ENCODE measurements around the gene DNAAF1.

Gene DNAAF1

DNA sequence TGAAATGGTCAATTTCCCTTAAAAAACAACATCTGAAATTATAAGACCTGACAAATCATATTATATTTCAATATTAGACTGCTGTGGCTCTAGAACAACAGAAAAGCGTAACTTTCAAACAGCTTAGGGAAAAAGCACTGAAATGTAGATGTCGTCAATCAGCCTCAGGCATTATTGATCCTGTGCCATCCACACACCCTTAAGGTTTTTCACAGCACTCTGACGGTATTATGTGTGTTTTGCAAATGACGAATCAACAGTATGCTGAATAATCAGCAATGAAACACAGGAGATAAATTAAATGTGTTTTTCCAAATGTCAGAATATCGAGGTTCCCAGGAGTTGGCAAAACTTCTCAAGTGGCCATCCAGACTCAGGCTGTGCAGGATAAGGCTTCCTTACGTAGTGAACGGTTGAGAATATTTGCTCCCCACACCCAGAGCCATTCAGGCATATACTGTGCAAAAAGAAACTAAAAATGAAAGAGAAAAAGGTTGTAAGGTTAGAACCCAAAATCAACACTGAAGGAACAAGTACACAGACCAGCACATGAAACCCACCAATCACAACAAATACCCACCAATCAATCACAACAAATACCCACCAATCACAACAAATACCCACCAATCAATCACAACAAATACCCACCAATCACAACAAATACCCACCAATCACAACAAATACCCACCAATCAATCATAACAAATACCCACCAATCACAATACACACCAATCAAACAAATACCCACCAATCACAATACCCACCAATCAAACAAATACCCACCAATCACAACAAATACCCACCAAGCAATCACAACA is 20.6 kb upstream of the DNAAF1 start:
- DNase-seq (ENCODE audit: low read depth) = no peak

DNA sequence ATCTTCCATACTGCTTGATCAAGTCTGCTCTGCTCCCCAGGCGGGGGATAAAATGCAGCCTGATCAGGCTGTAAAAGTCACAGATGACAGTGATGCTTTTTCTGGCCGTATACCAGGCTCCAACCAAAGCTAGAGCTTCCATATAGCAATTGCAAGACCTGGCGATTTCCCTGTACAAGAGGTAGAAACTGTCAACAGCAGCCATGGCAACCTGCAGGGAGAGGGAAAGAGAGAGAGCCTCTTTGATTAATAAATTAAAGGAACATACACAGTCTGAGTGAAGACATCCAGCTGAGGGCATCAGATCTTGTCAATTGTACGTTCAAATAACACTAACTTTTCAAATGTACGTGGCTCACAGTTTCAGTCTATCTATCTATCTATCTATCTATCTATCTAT is 14.0 kb upstream of the DNAAF1 start:
- no peak for DNase-seq (ENCODE audit: low read depth)

DNA sequence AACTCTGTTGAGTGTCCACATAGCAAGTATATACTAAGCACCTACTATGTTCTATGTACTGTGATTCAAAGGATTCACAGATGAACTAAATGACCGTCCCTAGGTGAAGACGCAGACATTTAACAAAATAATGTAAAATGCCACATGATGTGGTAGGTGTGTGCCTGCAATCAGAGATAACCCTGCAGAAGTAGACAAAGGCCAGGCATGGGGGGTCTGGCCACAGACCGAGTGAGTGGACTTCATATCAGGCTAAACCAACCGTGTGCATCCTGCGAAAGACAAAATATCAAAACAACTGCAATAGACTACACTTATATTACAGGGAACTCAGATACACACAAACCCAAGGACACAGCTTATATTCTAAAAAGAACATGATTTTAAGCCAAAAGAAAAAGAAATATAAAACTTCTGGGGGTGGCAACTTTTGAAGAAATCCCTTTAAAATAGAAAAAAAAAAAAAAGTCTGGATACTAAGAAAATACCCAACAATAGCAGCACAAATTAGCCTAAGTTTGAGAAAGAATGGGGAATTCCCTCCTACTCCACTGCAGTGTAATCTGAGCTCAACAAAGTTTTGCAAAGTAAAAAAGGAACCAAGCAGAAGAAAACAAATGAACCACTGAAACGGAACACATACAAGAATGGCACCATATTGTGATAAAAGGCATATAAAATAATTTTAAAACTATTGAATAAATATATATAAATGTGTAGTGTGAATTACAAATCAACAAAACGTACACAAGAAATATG is 12.4 kb upstream of the DNAAF1 start:
- no peak for DNase-seq (ENCODE audit: low read depth)

DNA sequence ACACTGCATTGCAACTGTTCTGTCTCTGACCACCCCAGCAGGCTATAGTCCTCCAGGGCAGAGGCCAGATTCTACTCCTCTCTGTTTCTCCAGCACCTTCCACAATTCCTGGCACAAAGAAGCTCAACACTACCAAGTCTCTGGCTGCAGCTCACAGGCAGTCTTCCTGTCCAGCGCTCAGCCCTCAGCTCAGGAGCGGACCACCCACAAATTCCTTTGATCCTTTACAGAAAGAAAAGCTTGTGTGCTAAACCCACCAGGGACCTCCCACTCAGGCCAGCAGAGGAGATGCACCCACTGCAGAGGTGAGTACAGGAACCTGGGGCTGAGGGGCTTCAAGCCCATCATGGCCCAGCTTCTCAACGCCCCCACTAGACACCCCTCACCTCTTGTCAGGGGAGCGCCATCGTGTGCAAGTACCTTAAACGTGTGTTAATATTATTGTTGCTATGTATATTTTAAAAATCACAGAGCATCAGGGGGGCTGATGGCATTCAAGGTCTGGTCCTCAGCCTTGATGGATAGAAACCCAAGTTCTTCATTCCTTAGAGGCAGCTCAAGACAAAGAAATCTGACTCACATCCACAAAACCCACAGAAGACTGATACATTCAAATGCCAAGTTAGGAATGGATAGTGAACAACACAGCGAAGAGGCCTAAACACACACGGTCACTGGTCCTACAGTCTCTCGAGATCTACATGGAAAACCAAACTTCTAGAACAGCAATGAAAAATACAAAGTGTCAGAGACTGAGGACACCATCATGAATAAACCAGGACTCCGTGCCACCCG is 8.6 kb upstream of the DNAAF1 start:
- no peak for DNase-seq (ENCODE audit: low read depth)

DNA sequence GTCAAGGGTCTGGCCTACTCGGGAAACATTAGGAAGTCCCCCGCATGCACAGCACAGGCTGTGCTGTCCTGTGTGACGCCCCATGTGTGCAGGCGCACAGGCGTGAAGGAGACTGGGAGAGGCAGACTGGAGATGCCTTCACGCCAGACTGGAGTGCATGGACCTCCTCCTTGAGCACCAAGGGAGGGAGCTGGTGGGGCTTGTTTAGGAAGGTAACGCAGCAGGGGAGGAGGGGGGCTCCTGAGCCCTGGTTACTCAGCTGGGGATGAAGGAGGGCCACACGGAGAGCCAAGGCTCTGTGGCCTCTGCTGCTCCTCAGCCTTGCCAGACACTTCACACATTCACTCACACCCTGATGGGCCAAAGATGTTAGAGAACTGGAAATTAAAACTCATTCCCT is 7.8 kb upstream of the DNAAF1 start:
- DNase-seq (ENCODE audit: low read depth) = no peak

DNA sequence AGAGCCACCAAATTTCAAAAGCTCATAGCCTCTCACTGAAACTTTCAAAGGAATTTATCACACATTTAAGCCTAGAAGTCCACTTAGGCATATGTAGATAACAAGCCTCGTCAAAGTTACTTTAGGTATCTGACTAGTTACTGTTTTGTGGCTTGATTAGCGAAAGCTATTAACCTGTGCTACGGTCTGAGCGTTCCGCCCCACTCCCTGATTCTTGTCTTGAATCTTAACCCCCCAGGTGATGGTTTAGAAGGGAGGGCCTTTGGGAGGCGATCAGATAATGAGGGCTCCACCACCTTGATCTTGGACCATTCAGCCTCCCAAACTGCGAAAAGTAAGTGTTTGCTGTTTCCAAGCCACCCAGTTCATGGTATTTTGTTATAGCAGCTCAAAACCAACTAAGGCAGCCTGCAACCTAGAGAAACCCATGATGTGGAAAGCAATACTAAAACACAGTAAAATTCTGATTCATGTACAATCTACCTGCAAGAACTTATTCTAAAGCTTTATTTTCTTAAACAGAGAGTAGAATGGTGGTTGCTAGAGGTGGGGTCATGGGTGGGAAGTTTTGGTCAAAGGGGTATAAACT is 7.2 kb upstream of the DNAAF1 start:
- DNase-seq (ENCODE audit: low read depth) = no peak

DNA sequence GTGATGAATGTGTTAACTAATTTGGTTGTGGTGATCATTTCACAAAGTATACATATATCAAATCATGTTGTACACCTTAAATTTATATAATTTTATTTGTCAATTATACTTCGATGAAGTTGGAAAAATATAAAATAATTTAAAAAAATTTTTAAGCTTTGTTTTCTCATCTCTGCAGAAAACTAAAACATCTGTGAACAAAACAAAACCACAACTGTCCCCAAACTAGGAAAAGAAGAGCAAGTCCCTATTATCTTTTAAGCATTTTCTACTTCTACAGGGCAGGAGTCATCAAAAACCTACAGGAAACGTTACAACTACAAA is 6.6 kb upstream of the DNAAF1 start:
- no peak for DNase-seq (ENCODE audit: low read depth)

DNA sequence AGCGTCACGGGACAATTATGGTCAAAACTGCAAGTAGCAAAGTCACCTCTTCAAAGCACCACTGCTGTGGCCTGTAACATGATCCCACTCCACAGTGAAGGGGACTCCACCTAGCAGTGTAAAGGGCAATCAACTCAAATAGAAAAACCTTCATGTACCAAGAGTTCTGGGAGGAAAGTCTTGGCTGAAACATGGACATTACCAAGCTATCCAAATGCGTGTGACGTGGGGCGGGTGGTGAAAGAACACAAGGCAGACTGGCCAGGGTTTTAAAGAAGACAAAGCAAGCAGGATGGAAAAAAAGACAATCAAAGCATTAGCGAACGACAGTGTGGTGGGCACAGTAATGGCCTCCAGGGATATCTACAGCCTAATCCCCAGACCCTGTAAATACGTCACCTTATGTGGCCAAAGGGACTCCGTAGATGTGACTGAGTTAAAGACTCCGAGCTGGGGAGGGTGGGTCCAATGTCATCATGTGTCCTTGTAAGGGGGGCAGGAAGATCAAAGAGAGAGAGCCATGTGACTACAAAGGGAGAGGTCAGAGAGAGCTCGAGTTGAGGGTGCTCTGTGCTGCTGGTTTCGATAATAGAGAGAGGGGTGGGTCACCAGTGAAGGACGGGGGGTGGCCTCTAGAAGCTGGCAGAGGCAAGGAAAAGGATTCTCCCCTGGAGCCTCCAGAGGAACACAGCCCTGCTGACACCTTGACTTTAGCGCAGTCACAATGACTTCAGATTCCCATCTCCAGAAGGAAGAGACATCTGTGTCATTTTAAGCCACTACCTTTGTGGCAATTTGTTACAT is 6.1 kb upstream of the DNAAF1 start:
- DNase-seq (ENCODE audit: low read depth) = no peak

DNA sequence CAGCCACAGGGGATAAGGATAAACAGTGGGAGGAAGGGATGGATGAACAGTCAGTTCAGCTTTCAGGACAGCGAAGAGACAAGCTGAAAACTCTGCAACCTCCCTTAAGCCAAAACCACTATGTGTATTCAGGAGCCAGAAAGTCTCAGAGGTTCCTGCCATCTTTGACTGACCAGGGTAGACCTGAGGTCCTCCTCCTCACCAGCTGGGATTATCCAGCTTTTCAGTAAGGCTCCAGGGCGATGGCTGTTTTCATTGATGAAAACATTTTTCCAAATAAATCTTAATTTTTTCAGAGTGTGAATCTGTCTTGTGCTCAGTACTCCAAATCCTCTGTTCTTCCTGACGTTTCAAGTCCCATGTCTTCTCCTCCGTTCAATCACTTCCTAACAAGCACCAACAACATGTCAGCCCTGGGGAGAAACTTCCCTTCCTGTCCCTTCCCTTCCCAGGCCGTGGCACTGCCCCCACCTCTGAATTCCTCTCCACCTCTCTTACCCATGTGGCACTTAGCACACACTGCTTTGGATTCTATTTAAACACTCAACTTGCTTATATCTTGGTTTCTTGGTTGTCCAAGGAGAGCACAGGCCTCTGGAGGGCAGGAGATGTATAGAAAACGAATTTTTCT is 5.4 kb upstream of the DNAAF1 start:
- no peak for DNase-seq (ENCODE audit: low read depth)

DNA sequence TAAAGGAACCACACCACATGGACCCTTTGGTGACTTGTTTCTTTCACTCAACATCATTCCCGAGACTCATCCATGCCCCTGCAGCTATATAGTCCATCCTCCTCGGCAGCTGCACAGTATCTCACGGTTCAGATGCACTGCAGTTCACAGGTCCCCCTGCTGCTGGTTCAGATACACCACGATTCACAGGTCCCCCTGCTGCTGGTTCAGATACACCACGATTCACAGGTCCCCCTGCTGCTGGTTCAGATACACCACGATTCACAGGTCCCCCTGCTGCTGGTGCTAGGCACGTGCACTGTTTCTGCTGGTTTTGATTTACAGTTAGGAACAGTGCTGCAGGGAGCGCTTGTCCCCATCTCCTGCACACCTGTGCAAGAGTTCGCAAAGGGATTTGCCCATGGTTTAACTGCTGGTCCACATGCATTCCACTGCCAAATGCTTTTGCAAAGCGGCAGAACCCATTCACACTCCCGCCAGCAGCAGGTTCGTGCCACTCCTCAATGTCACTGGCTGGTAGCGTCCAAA is 3.9 kb upstream of the DNAAF1 start:
- DNase-seq (ENCODE audit: low read depth) = no peak

DNA sequence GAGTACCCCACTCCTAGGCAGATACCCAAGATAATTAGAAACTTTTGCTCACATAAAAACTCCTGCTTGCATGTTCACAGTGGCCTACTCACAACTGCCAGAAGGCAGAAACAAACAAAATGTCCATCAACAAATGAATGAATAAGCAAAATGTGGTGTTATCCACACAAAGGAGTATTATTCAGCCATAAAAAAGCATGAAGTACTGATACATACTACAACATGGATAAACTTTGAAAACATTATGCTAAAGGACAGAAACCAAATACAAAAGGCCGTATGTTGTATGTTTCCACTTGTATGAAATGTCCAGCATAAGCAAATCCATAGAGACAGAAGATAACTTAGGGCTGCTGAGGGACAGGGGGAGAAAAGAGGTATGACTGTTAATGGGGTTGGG is 2.0 kb upstream of the DNAAF1 start:
- DNase-seq (ENCODE audit: low read depth) = no peak

DNA sequence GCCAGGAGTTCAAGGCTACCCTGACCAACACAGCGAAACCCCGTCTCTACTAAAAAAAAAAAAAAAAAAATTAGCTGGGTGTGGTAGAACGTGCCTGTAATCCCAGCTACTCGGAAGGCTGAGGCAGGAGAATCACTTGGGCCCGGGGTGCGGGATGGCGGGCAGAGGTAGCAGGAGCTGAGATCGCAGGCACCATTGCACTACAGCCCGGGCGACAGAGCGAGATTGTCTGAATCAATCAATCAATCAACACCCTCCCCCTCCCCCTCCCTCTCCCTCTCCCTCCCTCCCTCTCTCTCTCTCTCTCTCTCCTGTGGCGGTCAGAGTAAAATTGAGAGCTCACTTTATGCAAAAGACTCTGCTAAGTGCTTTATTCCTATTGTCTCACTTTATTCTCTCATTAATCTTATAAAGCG is 1.3 kb upstream of the DNAAF1 start:
- no peak for DNase-seq (ENCODE audit: low read depth)

DNA sequence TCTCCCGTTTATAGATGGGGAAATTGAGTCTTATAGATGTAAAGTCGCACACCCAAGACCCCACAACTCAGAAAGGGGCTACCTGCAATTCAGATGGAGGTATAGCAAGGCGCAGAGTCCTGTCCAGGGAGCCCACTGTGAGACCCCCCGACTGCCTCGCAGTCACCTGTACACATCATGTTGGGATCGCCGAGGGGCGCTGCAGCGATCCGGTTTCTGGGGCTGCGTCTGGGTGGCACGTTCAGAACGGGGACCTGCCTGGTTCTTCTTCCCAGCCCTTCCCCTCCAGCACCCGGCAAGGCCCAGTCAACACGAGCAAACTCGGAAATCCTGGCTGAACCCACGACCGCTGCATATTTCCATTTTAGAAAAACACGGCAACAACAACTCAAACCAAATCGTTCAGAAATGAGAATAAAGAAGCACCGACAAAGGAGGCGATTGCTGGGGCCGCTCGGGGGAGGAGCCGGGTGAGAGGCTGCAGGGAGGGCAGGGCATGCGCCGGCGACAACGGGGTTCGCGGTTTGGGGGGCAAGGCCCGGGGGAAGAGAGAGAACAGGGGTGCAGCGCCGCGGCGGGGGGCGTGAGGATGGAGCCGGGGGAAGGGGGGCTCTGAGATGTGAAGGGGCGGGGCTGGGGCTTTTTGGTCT is 774 bp upstream of the DNAAF1 start:
- DNase-seq (ENCODE audit: low read depth) = peak; percentile 23

DNA sequence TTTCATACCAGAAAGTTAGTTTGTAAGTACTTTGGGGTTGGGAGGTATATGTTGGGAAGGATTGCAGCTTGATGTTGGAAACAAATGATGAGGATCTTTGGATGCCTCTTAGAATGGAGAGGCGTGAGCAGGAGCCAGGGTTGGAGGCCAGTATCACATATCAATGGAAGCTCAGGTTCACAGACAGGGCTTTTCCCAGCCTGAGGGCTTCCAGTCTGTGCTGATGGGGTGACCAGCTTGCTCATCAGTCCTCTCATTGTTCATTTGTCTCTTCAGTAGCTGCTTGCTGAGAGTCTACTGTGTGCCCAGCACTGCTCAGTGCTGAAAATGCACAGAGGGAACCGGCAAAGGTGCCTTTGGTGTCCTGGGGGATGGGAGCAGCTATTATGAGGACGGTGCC is 5.8 kb downstream of the DNAAF1 start:
- DNase-seq (ENCODE audit: low read depth) = no peak

DNA sequence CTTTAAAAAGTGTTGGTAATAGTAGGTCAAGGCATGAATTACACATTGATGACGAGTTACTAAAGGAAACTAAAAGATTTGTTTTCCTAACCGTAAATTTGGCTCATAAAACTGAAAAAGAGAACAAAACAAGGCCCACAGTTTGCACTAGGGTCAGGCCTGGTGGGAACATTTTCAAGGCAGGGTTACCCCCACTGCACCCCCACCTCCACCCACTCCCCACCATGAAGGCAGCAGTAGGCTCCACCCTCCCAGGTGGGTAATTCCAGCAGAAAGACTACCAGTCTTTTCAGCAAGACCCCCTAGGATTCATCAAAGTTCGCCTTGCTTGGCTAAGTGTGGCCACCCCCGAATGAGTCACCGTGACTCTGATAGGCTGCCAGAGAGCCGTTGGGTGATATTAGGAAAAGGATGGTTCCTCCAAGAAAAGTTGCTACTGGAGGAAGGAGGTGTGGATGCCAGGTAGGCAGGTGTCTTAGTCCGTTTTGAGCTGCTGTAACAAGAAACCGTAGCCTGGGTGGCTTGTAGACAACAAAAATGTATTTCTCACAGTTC is 8.6 kb downstream of the DNAAF1 start:
- no peak for DNase-seq (ENCODE audit: low read depth)

DNA sequence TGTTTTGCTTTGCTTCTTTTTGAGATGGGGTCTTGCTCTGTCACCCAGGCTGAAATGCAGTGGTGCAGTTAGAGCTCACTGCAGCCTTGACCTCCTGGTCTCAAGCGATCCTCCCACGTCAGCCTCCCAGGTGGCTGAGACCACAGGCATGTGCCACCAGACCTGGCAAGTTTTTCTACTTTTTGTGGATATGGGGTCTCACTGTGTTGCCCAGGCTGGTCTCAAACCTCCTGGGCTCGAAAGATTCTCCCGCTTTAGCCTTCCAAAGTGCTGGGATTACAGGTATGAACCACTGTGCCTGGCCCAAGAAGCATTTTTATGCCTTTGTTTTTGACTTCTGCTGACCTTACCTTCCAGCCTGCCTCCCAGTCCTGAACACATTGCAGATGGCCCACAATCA is 10.1 kb downstream of the DNAAF1 start:
- no peak for DNase-seq (ENCODE audit: low read depth)

DNA sequence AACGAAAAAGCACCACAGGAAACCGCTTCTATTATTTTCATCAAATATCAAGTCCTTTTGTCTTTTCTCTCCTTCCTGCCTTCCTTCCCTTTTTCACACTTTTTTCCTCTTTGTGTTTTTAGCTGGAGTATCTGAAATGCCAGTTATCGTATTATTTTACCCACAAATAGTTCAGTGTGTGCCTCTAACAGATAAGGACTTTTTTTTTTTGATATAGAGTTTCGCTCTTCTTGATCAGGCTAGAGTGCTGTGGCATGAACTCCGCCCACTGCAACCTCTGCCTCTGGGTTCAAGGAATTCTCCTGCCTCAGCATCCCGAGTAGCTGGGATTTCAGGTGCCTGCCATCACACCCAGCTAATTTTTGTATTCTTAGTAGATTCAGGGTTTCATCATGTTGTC is 10.7 kb downstream of the DNAAF1 start:
- DNase-seq (ENCODE audit: low read depth) = no peak

DNA sequence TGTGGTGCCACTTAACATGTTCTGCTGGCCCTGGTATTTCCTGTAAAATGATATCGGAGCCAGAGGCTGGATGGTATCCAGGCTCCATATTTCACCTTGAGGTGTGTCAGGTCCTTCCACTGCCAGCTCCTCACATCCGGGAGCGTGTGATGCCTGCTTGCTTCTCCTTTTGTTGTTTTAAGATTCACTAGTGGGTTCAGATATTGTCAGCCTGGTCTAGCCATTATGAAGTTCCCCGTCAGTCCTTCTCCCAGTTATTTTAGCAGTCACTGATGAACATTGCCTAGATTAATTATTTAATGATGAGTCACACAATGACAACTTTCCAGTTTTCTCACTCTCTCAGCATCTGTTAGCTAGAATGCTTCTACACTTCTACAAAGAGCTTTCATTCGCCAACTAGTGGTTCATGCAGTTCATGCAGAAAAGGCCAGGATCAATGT is 11.3 kb downstream of the DNAAF1 start:
- no peak for DNase-seq (ENCODE audit: low read depth)

DNA sequence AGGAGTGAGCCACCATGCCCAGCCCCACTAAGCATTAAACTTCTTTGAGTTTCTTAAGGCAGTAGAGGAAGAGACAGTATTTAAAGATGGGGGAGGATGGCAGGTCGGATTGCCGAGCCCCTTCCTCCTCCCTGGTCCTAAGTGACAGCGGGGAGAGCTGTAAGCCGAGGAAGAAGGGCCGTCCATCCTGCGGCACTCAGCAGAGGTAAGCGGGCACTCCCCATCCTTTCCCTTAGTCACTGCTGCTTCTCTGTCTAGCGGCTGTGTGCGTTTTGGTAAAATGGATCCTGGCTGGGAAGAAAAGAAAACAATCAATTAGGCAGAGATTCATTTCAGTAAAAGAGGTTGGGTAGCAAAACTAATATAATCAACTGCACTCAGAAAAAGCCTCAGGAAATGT is 13.9 kb downstream of the DNAAF1 start:
- no peak for DNase-seq (ENCODE audit: low read depth)

DNA sequence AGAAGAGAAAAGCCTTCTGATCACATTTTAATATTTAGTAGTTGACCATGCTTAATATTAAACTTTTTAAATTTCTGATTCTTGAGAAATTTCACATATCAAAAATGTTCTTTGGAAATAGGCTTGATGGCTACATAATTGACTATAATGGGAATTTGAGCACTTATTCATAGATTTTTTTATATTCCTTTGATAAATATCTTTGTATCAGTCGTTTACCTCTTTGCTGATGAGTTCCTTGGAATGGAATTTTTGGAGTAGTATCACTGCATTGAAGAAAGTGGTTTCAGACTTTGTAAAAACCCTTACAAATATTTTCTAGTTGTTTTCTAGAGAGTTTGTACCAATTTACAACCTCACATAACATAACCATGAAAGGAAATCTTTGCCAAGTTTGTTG is 14.7 kb downstream of the DNAAF1 start:
- DNase-seq (ENCODE audit: low read depth) = no peak

All from activated T-cell treated with anti-CD3 and anti-CD28 coated beads for 24 hours (primary cell).